C4-2B (cell line): ENCODE data around the gene STX8.

Source experiments
- H3K27ac ChIP-seq: fragments of 450-650 bp; 2 replicates; pipeline ENCODE4 v1.5.1; 2017
- ZFX ChIP-seq: fragments of 450-650 bp; IDR thresholded peaks from 2 replicates; pipeline ENCODE4 v1.6.1; 2017
- TF ChIP-seq, protein P1 (sequence below): fragments of 450-650 bp; conservative IDR thresholded peaks from 2 replicates; pipeline ENCODE4 v1.5.1; 2017; ENCODE audit warnings: mild to moderate bottlenecking

STX8 gene

DNA sequence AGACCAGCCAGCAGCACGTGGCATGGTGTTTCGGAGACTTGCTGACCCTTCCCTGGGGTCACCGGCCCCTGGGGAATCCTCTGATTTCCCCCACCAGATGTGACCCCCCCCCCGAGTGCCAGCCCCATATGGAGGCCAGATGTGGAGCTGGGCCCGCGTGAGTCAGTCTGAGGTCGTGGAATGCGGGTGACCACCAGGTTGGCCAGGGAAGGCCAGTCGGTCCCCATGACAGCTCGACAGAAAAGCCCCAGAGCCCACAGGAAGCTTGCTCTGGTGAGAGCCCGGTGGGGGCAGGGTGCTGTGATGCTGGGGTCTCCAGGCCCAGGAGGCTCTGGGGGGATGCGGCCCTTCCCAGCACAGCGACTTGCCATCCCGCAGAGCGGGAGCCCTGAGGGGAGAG lies 345.3 kb downstream of the STX8 start:
- TF ChIP-seq, protein P1, sequence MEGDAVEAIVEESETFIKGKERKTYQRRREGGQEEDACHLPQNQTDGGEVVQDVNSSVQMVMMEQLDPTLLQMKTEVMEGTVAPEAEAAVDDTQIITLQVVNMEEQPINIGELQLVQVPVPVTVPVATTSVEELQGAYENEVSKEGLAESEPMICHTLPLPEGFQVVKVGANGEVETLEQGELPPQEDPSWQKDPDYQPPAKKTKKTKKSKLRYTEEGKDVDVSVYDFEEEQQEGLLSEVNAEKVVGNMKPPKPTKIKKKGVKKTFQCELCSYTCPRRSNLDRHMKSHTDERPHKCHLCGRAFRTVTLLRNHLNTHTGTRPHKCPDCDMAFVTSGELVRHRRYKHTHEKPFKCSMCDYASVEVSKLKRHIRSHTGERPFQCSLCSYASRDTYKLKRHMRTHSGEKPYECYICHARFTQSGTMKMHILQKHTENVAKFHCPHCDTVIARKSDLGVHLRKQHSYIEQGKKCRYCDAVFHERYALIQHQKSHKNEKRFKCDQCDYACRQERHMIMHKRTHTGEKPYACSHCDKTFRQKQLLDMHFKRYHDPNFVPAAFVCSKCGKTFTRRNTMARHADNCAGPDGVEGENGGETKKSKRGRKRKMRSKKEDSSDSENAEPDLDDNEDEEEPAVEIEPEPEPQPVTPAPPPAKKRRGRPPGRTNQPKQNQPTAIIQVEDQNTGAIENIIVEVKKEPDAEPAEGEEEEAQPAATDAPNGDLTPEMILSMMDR = no peak
- no peak for TF ChIP-seq ZFX
- no peak overlapping the region for H3K27ac ChIP-seq

DNA sequence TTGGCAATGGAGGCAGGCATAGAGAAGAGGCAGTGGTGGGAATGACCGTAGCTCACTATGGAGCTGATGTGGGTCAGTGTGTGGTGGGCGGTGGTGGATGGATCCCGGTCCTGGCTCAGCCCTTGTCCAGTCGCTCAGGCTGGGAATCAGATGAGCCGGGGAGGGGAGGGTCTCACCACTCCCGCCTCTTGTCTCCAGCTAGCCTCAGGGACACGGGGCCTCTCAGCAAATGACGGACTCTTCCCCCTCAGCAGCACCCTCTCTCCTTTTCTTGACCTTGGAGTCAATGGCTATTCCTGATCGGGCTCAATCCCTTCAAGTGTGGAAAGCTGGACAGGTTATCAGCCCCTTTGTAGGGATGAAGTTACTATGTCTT lies 345.8 kb downstream of the STX8 start:
- TF ChIP-seq, protein P1 = no peak
- TF ChIP-seq ZFX = no peak
- no peak overlapping the region for H3K27ac ChIP-seq

DNA sequence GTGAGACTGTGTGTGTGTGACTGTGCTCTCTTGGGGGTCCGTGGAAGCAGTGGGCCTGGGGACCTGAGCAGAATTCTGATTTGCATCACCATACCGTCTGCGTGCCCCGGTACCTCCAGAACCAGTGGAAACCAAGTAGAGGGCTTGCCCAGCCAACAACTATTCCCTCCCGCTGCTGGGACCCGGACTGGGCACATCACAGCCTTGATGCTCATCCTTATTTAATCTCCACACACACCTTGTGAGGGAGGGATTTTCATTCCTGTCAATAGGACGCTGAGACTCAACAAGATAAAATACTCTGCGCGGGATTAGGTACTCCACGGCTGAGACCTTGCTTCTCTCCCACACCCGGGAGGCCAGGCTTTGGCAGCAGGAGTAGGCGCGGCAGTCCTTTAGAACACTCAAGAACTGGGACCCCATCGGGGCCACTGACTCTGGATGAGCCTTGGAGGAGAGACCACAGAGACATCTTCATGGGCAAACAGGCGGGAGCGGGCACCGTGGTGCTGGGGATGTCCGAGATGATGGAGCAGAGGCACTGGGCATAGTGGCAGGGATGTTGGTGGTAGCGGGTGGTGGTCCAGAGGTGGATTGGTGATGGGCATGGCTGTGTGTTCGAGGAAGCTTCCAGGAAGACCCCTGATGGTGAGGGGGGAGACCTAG lies 346.3 kb downstream of the STX8 start:
- no peak overlapping the region for H3K27ac ChIP-seq
- TF ChIP-seq, protein P1 = no peak
- no peak for TF ChIP-seq ZFX

GRCh38 chr17:9228408-9229159 lies 347.0 kb downstream of the STX8 start:
- H3K27ac ChIP-seq = no peak overlapping the region
- TF ChIP-seq, protein P1 = no peak
- no peak for TF ChIP-seq ZFX

DNA sequence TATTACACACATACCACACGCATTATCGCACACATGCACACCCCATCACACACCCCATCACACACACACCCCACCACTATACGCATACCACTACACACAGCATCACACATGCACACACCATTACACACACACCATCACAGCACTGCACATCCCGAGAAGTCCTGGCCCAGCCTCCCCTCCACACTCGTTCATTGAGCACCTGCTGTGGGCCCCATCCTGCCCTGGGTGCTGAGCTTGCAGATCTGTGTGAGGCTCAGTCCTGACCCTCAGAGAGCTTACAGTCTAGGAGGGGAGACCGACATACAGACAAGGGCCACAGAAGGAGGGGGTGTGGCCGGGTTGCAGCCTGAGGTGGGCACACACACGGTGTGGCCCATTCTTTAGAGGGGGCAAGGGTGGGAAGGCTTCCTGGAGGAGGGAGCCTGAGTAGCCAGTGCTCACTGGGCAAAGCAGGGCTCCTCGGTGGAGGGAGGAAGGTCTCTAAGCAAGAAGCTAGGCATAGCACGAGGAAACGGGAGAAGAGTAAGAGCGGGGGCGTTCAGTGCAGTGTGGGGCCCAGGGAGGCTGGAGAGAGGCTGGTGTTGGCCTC lies 347.7 kb downstream of the STX8 start:
- no peak overlapping the region for H3K27ac ChIP-seq
- TF ChIP-seq, protein P1 = no peak
- TF ChIP-seq ZFX = no peak

DNA sequence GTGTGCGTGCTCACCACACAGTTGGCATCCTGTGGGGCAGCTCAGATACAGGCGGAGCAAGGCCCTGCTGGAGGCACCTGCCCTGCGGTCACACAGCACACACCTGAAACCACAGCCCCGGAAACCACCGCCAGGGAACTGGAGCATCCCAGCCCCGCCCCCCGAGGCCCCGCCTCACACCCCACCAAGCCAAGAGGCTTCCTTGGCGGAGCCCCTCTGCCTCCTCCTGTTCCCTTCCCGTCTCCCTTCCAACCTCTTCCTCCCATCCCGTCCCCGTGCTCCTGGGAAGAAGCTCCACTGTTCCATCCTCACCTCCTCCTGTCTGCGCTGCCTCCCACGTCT lies 348.9 kb downstream of the STX8 start:
- H3K27ac ChIP-seq = no peak overlapping the region
- TF ChIP-seq, protein P1 = no peak
- TF ChIP-seq ZFX = no peak

- TF ChIP-seq, protein P1 = no peak
- TF ChIP-seq ZFX = no peak
These were observed 349.4 kb downstream of the STX8 start for GRCh38 chr17:9226130-9226793.

More at GRCh38 chr17:9226130-9226793, 349.4 kb downstream of the STX8 start:
- no peak overlapping the region for H3K27ac ChIP-seq
